Suprapubic skin (tissue), 2 donors: ENCODE data around the gene RIOK1.

ENCODE experiments used
- EP300 ChIP-seq: sonication (generic); formaldehyde crosslinking; IDR thresholded peaks from one replicate; pipeline ENCODE4 v1.6.1; 2017; ENCODE audit warnings: antibody characterized with exemption
- POLR2A ChIP-seq, 2 donors: fragments of 450-650 bp; IDR thresholded peaks; one replicate each; pipeline ENCODE4 v1.6.1; 2017; ENCODE audit warnings: antibody characterized with exemption in 2 of 2, mild to moderate bottlenecking in 2 of 2, moderate library complexity in 2 of 2

DNA sequence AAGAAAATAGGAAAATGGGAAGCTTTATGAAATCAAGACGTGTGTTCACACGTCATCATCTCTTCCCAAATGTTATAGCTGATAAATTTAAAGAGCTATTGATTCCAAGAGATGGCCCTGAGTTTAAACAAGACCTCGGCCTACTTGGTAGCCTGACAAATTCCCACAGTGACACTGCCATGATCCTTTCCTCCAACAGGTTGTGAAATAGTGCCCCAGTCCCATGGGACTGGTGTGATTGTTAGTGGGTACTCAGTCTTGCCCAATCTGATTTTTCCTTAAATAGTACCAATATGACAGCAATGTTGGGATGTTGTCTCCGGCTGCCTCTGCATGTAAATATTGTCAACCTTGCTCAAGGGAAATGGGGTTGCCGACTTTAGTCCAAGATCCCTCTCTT is 34.5 kb downstream of the RIOK1 start:
- no peak for TF ChIP-seq POLR2A (IDR thresholded peaks at IDR 0.05)
- TF ChIP-seq EP300: no peak
